BLaER1 (cell line): Measurements from ENCODE around the gene MAGI1.

Experiments used
- H3K27ac ChIP-seq: shearing (Covaris generic); formaldehyde crosslinking; 2 replicates; pipeline ENCODE4 v1.8.1; 2022
- H3K27me3 ChIP-seq: shearing (Covaris generic); formaldehyde crosslinking; 2 replicates; pipeline ENCODE4 v1.8.1; 2022
- H3K36me3 ChIP-seq: shearing (Covaris generic); formaldehyde crosslinking; 2 replicates; pipeline ENCODE4 v1.8.1; 2022
- H3K4me1 ChIP-seq: shearing (Covaris generic); formaldehyde crosslinking; 2 replicates; pipeline ENCODE4 v1.8.1; 2022
- H3K4me2 ChIP-seq: shearing (Covaris generic); formaldehyde crosslinking; 2 replicates; pipeline ENCODE4 v1.8.1; 2022
- H3K4me3 ChIP-seq: shearing (Covaris generic); formaldehyde crosslinking; 2 replicates; pipeline ENCODE4 v1.8.1; 2022
- H3K9ac ChIP-seq: shearing (Covaris generic); formaldehyde crosslinking; 2 replicates; pipeline ENCODE4 v1.8.1; 2022
- H3K9me3 ChIP-seq: shearing (Covaris generic); formaldehyde crosslinking; 2 replicates; pipeline ENCODE4 v1.8.1; 2022
- H4K20me1 ChIP-seq: shearing (Covaris generic); formaldehyde crosslinking; 2 replicates; pipeline ENCODE4 v1.8.1; 2022
- Cebpa-rat ChIP-seq: shearing (Covaris generic); IDR thresholded peaks from 2 replicates; pipeline ENCODE4 v1.8.1; 2022

MAGI1 gene

DNA sequence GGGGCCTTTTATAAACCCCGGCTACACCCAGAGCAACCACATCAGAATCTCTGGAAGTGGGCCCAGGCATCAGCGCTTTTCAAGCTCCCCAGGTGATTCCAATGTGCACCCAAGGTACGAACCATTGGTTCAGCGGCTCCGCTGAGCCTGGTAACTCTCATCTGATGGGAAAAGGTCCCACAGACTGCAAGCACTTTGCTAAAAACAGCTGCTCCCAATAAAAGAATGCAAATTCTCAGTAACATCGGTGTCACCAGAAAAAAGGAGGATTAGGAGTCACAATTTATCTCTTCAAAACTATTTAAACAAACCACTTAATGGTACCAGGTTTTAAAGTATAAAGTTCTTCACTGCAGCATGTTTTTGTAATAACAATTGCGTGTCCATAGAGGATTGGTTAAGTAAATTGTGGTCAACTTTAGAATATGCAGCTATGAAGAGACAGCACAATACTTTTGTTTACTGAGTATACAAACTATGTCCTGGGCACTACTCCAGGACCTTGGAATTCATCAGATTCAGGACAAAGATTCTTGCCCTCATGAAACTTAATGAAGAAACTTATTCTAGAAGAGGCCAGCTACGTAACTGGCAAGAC, 690.2 kb downstream of the MAGI1 start:
- Histone ChIP-seq H3K4me2 (no peak overlapping the region), H3K4me1 (no peaks in the 10 kb centered on the region), H3K9me3 (no peaks in the 10 kb centered on the region), H3K27ac (no peak overlapping the region), H3K9ac (no peak overlapping the region), H3K4me3 (no peak overlapping the region), H3K36me3 (no peaks in the 10 kb centered on the region), H3K27me3 (no peaks in the 10 kb centered on the region), H4K20me1 (no peaks in the 10 kb centered on the region)
- no peak for TF ChIP-seq Cebpa-rat

DNA sequence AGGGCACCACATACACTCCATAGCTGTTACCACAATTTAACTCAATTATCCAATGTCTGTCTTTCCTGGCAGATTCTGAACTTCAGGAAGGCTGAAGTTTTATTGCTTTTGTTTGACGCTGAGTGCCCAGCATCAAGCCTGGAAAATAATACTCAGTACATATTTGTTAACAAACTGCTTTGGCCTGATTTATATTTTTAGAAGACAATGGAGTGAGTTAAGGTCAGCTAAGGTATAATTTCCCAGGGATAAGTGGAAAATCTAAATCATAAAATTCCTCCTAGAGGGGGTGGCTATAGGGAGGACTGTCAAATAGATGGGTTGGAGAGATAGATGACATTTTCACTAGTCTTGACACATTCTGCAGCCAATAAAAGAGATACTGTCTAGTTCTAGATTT, 691.6 kb downstream of the MAGI1 start:
- H3K36me3 ChIP-seq = no peaks in the 10 kb centered on the region
- H3K4me2 ChIP-seq = no peak overlapping the region
- H3K9ac ChIP-seq = no peak overlapping the region
- no peaks in the 10 kb centered on the region for H3K9me3 ChIP-seq
- 0 out of 2 replicates have a peak, but pooled peaks cover 3% of the 10 kb centered on the region for H3K4me1 ChIP-seq
- H3K4me3 ChIP-seq = no peak overlapping the region
- H4K20me1 ChIP-seq = no peaks in the 10 kb centered on the region
- no peaks in the 10 kb centered on the region for H3K27me3 ChIP-seq
- H3K27ac ChIP-seq = no peak overlapping the region
- TF ChIP-seq Cebpa-rat = no peak

DNA sequence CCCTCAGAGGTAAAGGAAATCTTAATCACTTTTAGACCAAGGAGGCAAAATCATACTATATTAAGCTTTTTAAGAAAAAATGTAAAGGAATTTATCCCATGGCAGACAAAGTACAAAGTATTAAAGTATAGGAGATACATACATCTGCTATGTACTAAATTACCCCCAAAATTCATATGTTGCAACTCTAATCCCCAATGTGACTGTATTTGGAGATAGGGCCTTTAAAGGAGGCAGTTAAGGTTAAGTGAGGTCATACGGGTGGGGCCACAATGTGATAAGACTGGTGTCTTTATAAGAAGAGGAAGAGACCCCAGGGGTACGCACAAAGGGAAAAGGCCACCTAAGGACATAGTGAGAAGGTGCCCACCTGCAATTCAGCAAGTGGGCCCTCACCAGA, 693.9 kb downstream of the MAGI1 start:
- H3K9me3 ChIP-seq = no peaks in the 10 kb centered on the region
- no peak overlapping the region for H3K4me2 ChIP-seq

DNA sequence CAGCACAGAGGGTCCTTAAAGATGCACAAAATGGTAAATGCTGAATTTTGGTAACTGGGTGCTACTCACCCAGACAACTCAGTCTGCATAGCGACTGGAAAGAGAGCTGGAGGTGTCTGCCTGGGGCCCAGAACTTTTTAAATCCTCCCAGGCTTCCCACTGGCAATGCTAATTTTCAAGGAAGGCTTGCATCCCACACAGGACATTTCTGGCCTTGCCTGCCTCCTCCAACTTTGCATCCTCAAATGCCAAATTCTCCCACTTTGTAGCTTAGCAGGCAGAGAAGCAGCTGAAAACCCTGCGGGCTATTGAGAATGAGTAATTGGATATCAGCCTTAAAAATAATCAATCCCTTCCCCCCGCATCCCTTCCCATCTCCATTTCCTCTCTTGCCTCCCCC, 694.3 kb downstream of the MAGI1 start:
- no peaks in the 10 kb centered on the region for H3K27me3 ChIP-seq
- no peak overlapping the region for H3K27ac ChIP-seq
- H3K4me3 ChIP-seq = no peak overlapping the region

More for the DNA sequence above, 693.9 kb downstream of the MAGI1 start:
- Histone ChIP-seq H3K9ac (no peak overlapping the region), H3K4me3 (no peak overlapping the region), H3K36me3 (no peaks in the 10 kb centered on the region), H3K4me1 (0 out of 2 replicates have a peak, but pooled peaks cover 9% of the 10 kb centered on the region), H3K27me3 (no peaks in the 10 kb centered on the region), H4K20me1 (no peaks in the 10 kb centered on the region), H3K27ac (no peak overlapping the region)
- no peak for TF ChIP-seq Cebpa-rat

DNA sequence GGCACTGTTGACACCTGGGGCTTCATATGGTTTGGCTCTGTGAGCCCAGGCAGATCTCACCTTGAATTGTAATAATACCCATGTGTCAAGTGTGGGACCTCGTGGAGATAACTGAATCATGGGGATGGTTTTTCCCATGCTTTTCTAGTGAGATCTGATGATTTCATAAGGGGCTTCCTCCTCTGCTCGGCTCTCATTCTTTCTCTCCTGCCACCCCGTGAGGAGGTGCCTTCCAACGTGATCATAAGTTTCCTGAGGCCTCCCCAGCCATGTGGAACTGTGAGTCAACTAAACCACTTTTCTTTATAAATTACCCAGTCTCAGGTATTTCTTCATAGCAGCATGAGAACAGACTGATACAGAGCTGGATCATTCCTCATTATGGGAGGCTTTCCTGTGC, 695.0 kb downstream of the MAGI1 start:
- Histone ChIP-seq H3K9ac (no peak overlapping the region), H3K27me3 (no peaks in the 10 kb centered on the region), H4K20me1 (no peaks in the 10 kb centered on the region), H3K27ac (no peak overlapping the region), H3K36me3 (no peaks in the 10 kb centered on the region), H3K9me3 (no peaks in the 10 kb centered on the region), H3K4me1 (0 out of 2 replicates have a peak, but pooled peaks cover 9% of the 10 kb centered on the region), H3K4me3 (no peak overlapping the region), H3K4me2 (no peak overlapping the region)
- TF ChIP-seq Cebpa-rat = no peak

More for the DNA sequence above, 694.3 kb downstream of the MAGI1 start:
- no peaks in the 10 kb centered on the region for H3K36me3 ChIP-seq
- no peak overlapping the region for H3K9ac ChIP-seq
- H4K20me1 ChIP-seq = no peaks in the 10 kb centered on the region
- no peak for TF ChIP-seq Cebpa-rat
- H3K4me2 ChIP-seq = no peak overlapping the region
- no peaks in the 10 kb centered on the region for H3K9me3 ChIP-seq
- H3K4me1 ChIP-seq = 0 out of 2 replicates have a peak, but pooled peaks cover 9% of the 10 kb centered on the region

DNA sequence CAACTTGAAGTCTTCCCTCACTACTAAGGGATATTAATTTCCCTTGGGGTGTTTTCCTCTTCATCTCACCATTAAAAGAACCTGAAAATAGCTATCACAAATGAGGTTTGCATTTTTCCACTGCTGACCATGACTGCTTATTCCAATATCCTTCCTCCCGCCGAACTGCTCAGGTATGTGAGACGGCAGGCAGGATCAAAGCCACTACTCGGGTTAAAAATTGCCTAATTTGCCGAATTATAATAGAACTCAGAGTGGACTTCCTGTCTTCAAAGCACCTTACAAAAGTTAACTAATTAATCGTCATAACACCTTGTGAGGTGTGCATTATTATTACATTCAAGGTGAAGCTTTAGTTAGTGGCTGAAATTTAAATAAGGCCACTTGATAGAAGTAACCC, 695.7 kb downstream of the MAGI1 start:
- Histone ChIP-seq H3K27ac (no peak overlapping the region), H3K4me2 (no peak overlapping the region), H3K9me3 (no peaks in the 10 kb centered on the region), H4K20me1 (no peaks in the 10 kb centered on the region), H3K4me3 (no peak overlapping the region), H3K9ac (no peak overlapping the region), H3K4me1 (0 out of 2 replicates have a peak, but pooled peaks cover 9% of the 10 kb centered on the region), H3K36me3 (no peaks in the 10 kb centered on the region), H3K27me3 (no peaks in the 10 kb centered on the region)
- no peak for TF ChIP-seq Cebpa-rat

DNA sequence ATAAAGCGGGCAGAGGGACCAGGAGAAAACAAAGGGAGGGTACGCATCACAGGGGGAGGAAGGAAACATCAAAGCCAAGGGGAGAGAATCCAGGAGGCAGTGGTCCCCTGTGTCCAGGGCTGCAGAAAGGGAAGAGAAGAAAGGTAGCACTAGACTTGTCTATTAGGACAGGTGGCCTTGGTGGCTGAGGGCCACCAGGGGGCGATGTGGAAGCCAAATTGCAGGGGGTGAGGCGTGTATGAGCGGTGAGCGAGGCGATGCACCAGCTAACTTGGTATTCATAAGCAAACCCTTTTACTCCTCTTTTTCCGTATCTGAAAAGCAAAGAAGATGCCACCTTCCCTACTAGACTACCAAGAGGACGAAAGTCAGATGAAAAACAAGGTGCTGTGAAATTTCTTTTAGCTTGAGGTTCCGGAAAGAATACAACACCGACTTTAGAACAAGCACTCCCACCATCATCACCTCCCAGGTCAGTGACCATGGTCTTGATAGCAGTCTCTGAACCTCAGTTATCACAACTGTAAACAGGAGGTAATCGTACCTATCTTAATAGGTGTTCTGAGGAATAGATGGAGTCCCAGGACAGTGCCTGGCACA, 696.5 kb downstream of the MAGI1 start:
- no peaks in the 10 kb centered on the region for H3K27me3 ChIP-seq
- H3K9ac ChIP-seq = no peak overlapping the region
- H3K9me3 ChIP-seq = no peaks in the 10 kb centered on the region
- TF ChIP-seq Cebpa-rat = no peak
- H4K20me1 ChIP-seq = no peaks in the 10 kb centered on the region
- no peak overlapping the region for H3K4me2 ChIP-seq
- H3K36me3 ChIP-seq = no peaks in the 10 kb centered on the region
- H3K4me3 ChIP-seq = no peak overlapping the region
- H3K4me1 ChIP-seq = 0 out of 2 replicates have a peak, but pooled peaks cover 9% of the 10 kb centered on the region
- no peak overlapping the region for H3K27ac ChIP-seq

DNA sequence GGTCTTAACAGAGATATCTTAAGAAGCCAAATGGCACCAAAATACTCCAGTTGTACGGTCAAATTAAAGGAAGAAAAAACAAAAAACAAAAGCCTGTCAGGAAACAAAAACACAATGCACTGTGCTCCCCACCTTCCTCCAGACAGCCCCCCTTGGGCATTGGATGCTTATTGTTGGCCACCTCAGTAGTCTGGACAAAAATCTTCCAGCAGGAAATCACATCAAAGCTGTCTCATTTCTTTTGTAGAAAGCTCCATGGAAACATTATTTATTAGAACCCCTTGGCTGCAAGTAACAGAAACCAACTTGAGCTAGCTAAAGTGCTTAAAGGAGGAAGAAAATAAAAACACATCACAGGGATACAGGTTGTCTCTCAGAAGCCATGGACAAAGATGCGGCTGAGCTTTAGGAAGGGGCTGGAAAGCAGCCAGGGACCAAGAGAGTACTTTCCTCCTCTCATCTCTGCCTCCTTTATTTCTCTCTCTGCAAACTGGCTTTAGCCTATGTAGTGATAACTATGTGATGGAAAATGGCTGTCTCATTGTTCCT, 699.5 kb downstream of the MAGI1 start:
- H4K20me1 ChIP-seq = no peaks in the 10 kb centered on the region
- no peaks in the 10 kb centered on the region for H3K36me3 ChIP-seq
- no peak overlapping the region for H3K4me3 ChIP-seq
- TF ChIP-seq Cebpa-rat = no peak
- H3K27ac ChIP-seq = no peak overlapping the region
- H3K9me3 ChIP-seq = no peaks in the 10 kb centered on the region
- no peak overlapping the region for H3K4me2 ChIP-seq
- no peak overlapping the region for H3K9ac ChIP-seq
- H3K4me1 ChIP-seq = 0 out of 2 replicates have a peak, but pooled peaks cover 9% of the 10 kb centered on the region
- H3K27me3 ChIP-seq = no peaks in the 10 kb centered on the region

DNA sequence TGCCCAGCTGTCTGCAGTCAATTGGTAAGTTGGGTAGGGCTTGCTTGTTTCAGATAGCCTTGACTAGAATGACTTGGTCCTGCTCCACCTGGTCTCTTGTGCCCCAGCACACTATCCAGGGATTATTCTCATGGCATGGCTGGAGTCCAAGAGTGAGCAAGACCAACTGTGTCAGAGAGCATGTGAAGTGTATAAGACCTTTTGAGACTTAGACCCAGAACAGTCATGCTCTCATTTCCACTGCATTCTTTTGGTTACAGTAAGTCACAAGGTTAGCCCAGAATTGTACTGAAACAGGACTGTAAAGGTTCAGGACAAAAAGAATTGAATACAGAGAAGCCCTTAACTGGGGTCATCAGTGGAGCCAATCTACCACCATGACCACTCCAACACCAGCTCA, 700.1 kb downstream of the MAGI1 start:
- Histone ChIP-seq H4K20me1 (no peaks in the 10 kb centered on the region), H3K4me3 (no peak overlapping the region), H3K4me1 (0 out of 2 replicates have a peak, but pooled peaks cover 9% of the 10 kb centered on the region), H3K9me3 (no peaks in the 10 kb centered on the region), H3K27ac (no peak overlapping the region), H3K4me2 (no peak overlapping the region), H3K27me3 (no peaks in the 10 kb centered on the region), H3K36me3 (no peaks in the 10 kb centered on the region), H3K9ac (no peak overlapping the region)
- no peak for TF ChIP-seq Cebpa-rat

DNA sequence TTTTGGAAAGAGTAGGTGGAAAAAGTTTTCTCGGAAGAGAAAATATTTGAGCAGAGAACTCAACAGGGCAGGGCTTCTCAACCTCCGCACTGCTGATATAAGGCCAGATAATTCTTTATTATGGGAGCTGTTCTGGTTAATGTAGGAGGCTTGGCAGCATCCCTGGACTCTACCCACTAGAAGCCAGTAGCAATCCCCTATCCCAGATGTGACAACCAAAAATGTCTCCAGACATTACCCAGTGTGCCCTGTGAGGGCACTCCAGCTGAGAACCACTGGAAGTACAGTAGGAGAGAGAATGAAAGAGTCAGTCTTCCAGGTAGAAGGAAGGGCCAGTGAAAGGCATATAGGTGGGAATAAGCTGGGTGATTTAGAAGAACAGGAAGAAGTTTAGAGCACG, 703.1 kb downstream of the MAGI1 start:
- TF ChIP-seq Cebpa-rat = no peak
- Histone ChIP-seq H3K27ac (no peak overlapping the region), H4K20me1 (no peaks in the 10 kb centered on the region), H3K4me2 (no peak overlapping the region), H3K27me3 (no peaks in the 10 kb centered on the region), H3K9me3 (no peaks in the 10 kb centered on the region), H3K4me3 (no peak overlapping the region), H3K4me1 (no peaks in the 10 kb centered on the region), H3K9ac (no peak overlapping the region), H3K36me3 (no peaks in the 10 kb centered on the region)
